GM15510 (cell line): ENCODE results near the gene ATRNL1.

Experiments used
- POLR2A ChIP-seq: IDR thresholded peaks from 3 replicates; pipeline ENCODE4 v1.6.1; 2011; ENCODE audit warnings: borderline replicate concordance; ENCODE audit not compliant: insufficient read length; ENCODE audit errors: extremely low read depth

ATRNL1 gene

GRCh38 chr10:115851695-115852094 is 758.5 kb downstream of the ATRNL1 start:
- no peak for TF ChIP-seq POLR2A

- no peak for TF ChIP-seq POLR2A
These were observed 761.7 kb downstream of the ATRNL1 start for GRCh38 chr10:115854740-115855435.

GRCh38 chr10:115856580-115856979 is 763.4 kb downstream of the ATRNL1 start:
- no peak for TF ChIP-seq POLR2A

- TF ChIP-seq POLR2A: no peak
These were observed 764.7 kb downstream of the ATRNL1 start for GRCh38 chr10:115857856-115858255.

- TF ChIP-seq POLR2A: no peak
These were observed 767.3 kb downstream of the ATRNL1 start for GRCh38 chr10:115860182-115861107.

DNA sequence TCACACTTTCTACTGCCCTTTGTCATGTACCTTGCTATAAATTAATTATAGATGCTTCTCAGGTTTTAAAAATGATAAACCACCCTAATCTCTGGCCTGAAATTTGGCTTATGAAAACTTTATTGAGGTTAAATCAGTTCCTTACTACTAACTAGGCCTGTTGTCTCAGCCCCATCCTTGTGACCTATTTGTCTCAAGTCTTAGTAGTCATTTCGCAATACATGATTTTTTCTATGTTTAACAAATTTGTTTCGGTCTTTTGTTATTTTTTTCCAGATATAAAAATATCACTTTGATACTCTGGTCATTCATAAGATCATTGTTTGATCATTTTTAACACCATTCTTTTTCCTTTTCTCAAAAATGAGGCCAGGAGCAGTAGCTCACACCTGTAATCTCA is 768.3 kb downstream of the ATRNL1 start:
- no peak for TF ChIP-seq POLR2A

DNA sequence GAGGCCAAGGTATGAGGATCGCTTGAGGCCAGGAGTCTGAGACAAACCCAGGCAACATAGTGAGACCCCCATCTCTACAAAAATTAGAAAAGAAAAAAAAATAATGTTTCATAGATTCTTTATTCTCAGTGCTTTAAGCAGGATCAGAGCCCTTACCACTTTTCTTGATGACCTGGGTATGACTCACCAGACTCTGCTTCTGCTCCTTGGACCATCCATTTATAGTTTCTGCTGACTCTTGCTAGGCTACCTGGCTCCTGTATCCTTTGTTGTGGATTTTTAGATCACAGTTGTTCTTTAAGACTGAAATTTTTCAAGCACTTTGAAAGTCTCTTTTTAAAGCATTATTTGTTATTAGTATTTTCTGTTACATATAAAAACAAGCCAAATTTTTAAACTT is 768.7 kb downstream of the ATRNL1 start:
- no peak for TF ChIP-seq POLR2A

GRCh38 chr10:115866174-115866573 is 773.0 kb downstream of the ATRNL1 start:
- TF ChIP-seq POLR2A: no peak

- TF ChIP-seq POLR2A: no peak
These were observed 773.5 kb downstream of the ATRNL1 start for GRCh38 chr10:115866691-115867090.

DNA sequence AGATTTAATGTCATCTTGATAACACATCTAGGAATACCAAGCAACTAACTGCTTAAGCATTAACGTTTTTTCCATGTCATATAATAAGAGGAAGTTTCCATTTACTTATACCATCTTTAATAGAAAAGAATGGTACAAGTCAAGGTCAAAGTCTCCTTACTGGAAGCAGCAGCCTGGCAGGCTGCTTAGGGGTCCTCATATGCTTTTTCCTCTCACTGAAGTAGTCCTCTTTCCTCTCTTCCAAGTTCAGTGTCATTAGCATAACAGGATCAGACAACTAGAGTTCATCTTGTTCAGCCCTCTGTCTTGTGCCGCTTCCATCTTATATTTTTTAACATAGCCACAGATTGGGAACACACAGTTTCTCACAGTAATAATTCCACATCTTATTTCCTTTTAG is 774.1 kb downstream of the ATRNL1 start:
- no peak for TF ChIP-seq POLR2A

GRCh38 chr10:115871855-115872254 is 778.7 kb downstream of the ATRNL1 start:
- TF ChIP-seq POLR2A: no peak

DNA sequence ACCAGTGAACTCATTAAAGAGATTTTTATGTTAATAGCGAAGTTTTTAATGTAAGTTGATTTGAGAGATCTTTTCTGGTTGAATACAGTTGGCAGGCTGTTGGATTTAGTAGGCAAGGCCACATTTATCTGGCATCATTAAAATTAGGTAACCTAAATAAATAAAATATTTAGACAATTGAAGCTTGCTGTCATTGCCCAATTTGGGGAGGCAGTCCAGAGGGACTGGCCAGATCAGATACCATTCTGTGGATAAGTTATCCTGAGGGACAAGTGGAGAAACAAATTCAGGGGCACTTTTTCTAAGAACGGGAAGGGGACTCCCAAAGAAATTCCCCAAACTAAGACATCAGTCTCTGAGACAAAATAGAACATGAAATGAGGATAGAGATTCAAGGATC is 782.0 kb downstream of the ATRNL1 start:
- no peak for TF ChIP-seq POLR2A

DNA sequence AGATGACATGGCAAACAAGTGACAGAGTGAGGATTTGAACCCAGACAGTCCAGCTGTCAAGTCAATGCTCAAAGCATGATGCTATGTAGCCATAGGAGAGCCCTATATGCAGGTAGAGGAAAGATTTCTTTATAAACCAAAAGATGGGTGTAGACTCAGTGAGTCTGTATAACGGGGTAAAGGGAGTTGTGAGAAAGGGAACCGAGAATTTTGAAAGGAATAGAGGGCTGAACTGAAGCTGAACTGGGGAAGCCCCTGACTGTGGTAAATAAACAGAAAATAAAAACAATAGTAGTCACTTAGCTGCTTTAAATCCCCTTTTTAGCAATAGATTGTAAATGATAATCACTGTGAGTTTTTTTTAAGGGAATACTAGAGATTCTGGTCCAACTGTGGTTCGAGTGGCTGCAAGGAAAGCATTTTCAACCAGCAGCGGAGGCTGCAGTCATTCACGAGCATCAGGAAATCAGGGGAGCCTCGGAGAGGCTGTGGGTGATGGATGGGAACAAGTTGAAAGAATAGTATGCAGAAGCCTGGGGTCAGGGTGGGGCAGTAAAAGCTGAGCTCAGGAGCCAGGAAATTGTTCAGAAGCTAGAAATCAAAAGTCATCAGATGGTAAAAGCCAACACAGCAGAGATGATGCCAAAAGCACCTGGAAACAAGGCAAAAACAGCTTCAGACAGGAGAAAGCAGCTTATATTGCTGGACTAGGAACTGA is 786.4 kb downstream of the ATRNL1 start:
- TF ChIP-seq POLR2A: no peak

DNA sequence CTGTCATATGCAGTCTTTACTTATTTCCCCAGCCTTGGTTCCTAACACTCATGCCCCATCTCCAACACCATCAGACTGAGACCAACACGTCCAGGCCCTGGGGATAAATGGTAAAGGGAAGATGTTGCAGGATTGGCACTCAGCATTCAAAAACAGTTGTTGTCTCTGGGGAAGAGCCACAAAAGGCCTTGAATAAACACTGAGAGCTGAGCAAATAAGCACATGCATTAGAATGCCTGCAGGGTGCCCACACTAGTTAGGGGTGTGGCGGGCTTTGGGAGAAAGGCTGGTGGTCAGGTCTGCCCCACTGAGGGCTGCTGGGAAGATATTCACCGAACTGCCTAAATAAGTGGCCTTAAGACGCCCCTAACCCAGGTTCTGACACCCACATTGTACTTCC is 788.9 kb downstream of the ATRNL1 start:
- no peak for TF ChIP-seq POLR2A

DNA sequence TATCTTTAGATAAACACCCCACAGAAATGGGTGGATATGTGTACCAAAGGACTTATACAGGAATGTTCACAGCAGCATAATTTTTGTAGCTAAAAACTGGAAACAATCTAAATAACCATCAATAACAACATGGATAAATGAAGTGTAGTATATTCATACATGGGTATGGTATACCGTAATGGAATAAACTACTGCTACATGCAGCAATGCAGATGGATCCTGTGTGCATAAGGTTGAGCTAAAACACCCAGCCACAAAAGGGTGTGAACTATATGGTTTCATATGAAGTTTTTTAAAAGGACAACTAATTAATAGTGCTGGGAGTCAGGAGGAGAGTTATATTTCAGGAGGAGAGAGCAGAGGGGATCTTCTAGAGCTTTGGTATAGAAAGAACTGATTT is 790.2 kb downstream of the ATRNL1 start:
- TF ChIP-seq POLR2A: no peak

DNA sequence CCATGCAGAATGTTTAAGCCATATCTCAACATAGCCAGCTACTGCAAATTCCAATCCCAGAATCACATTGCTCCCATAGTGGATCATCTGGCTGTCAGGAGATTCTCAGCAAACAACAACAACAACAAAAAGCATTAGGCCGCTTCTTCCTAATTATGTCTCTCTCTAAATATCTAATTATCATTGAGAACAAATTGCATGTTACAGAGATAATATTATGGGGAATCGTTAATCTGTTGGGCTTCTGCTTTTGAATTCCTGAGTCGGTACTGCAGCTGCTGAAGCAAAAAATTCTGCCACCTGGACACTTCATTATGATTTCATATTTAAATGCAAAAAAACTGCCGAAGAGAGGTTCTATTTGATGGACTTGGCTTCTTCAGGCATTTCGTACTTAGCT is 791.2 kb downstream of the ATRNL1 start:
- no peak for TF ChIP-seq POLR2A

- no peak for TF ChIP-seq POLR2A
These were observed 802.0 kb downstream of the ATRNL1 start for GRCh38 chr10:115895166-115895565.
